ENCODE results near the gene ADPRHL1.
"Not testable (repeated sequence)": the region's sequence is repeated elsewhere in the genome, so short reads cannot be mapped to it uniquely, and the experiment has no call there.

The ADPRHL1 gene

DNA sequence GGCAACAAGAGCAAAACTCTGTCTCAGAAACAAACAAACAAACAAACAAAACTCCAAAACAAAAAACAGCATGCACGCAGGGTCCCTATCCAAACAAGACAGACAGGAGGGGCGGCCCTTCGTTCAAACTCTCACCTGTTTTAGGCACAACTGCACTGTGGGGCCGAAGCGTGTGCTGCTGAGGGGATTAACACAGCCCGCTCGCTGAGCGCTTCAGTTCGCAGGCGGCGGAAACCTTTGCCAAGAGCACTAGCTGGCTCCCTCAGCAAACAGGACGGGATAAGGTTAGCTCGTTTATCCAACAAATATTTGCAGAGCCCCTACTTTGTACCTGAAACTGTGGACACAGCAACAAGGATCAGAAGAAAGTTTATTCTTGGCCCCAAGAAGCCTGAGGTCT, 1.6 kb upstream of the ADPRHL1 start:
- DNase-seq (ENCODE audit: low read depth), result no peak

DNA sequence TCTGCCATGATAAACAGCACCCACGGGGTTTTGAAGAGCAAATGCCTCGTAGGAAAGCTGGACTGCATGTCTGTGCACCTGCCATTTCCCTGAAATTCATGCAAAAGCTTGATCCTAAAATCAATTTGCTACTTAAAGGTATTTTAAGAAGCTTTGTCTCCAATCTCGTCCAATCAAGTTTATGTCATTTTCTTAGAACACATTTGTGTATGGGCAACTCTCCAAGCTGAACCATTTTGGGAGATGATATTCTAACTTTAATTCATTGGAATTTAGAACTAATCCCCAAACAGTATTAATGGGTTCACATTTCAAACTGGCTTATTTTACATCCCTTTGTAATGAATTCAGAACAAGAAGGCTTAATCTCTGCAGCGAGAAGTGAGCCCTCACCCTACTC, 822 bp downstream of the ADPRHL1 start:
- no peak for DNase-seq (ENCODE audit: low read depth)

DNA sequence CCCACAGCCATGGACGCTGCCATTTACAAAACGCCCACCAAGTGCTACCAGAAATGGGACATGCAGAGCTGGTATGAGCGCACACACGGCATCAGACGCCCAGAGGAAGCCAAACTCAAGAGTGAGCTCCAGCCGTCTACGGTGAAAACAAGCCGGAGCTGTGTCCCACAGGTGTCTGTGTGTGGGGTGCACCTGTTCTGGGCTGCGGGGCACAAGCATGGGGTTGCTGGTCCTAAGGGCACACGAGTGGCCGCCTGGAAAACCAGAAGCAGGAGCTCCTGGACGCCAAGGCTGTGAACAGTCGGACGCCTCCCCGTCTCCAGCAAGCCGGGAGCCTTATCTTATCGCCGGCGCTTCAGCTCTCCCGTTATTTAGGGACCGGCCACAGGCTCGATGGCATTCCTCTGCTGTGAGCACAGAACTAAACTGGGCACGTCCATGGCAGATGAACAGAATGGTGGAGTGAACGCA, 1.3 kb downstream of the ADPRHL1 start:
- no peak for DNase-seq (ENCODE audit: low read depth)

DNA sequence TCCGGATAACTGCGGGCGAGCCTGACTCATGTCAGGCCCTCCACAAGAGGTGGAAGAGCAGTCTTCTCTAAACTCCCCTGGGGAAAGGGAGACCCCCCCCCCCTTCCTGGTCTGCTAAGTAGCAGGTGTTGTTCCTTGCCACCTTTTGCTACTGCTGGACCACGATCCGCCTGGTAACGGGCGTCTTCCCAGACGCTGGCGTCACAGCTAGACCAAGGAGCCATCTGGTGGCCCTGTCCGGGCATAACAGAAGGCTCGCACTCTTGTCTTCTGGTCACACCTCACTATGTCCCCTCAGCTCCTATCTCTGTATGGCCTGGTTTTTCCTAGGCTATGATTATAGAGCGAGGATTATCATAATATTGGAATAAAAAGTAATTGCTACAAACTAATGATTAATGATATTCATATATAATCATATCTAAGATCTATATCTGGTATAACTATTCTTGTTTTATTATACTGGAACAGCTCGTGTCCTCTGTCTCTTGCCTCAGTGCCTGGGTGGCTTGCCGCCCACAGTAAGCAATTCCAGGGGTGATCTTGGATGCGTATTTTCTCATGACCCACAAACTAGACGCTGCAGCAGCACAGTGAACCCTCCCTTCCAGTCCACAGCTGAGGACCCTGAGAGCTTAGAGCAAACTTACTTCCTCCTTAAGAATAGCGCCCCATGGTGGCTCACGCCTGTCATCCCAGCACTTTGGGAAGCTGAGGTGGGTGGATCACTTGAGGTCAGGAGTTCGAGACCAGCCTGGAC, 2.2 kb downstream of the ADPRHL1 start:
- DNase-seq (ENCODE audit: low read depth), result not testable (repeated sequence)

DNA sequence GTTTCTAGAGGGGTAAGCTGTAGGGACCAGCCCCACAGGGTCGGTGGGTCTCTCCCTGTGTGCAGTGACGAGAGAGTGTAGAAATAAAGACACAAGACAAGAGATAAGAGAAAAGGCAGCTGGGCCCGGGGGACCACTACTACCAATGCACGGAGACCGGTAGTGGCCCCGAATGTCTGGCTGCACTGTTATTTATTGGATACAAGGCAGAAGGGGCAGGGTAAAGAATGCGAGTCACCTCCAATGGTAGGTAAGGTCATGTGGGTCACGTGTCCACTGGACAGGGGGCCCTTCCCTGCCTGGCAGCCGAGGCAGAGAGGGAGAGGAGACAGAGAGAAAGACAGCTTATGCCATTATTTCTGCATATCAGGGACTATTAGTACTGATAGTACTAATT, 2.9 kb downstream of the ADPRHL1 start:
- DNase-seq (ENCODE audit: low read depth), result not testable (repeated sequence)

DNA sequence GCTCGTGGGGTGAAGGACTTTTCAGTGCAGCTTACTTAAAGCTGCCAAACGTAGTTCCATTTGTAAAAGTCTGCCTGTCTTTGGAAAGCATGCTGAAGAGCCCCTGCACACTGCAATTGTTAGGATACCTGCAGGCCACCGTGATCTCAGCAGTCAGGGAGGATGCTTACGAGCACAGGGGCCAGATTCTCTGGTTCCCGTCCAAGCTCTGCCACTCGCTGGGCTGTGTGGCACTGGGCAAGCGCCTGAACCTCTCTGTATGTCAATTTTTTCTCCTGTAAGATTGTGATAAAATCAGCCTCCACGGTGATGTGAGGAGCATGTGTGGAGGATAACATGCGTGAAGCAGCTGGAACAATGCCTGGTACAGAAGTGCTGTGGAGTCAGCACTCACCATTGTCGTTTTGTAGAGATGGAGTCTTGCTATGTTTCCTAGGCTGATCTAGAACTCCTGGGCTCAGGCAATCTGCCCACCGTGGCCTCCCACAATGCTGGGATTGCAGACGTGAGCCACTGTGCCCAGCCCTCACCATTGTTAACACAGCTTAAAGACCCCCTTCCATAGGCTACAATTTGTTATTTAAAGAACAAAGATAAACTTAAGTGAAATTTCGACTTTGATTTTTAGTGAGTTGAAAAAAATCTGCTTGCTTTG, 3.5 kb downstream of the ADPRHL1 start:
- no peak for DNase-seq (ENCODE audit: low read depth)

DNA sequence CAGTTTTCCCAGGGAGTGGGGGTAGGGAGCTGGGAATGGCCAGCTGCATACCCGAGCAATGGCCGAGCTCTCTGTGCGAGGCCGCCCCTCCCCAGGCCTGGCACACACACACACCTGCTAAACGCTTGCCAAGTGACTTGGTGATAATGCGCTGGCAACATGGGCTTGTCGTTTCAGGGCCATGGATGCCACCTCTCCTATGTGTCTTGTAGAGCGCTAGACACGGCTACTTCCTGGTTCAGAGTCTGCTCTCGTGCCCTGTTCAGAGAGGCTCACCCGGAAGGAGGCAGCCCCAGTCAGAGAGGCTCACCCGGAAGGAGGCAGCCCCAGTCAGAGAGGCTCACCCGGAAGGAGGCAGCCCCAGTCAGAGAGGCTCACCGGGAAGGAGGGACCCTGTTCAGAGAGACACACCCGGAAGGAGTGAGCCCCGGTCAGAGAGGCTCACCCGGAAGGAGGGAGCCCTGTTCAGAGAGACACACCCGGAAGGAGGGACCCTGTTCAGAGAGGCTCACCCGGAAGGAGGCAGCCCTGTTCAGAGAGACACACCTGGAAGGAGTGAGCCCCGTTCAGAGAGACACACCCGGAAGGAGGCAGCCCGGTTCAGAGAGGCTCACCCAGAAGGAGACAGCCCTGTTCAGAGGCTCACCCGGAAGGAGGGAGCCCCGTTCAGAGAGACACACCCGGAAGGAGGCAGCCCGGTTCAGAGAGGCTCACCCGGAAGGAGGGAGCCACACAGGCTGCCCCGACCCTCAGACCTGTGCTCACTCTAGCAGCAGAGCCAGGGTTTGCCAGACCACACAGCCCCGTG, 4.2 kb downstream of the ADPRHL1 start:
- no peak for DNase-seq (ENCODE audit: low read depth)

DNA sequence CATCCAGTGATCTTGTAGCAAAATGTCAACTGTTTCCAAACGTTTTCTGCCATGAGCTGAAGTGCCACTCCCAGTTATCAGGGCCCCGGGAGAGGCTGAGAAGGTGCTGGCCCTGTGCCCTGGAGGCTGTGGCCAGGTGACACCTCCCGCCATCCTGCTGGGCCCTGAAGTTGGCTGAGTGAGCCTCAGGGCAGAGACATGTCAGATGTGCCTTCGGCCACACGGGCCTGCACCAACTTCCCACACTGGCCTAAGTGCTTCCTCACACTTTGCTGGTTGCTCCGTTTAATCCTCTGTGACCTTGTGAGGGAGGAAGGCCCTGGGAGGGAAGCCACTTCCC, 4.8 kb downstream of the ADPRHL1 start:
- DNase-seq (ENCODE audit: low read depth), result no peak

DNA sequence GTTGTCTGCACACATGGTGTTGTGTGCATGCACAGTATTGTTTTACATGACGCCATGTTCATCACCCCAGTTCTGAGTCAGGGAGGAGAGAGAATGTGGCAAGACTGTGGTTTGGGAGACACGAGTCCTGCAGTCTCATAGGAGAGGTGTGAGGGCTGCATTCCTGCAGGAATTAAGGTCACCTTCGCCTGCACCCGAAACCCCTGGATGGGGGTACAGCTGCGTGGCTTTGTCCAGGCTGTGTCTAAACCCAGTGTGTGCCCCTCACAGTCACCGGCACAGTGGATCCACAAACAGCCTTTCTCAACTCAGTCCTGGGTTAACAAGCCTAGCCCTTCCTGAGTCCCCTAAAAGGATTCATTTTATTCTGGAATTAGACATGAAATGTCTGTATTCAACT, 5.7 kb downstream of the ADPRHL1 start:
- DNase-seq (ENCODE audit: low read depth), result no peak

DNA sequence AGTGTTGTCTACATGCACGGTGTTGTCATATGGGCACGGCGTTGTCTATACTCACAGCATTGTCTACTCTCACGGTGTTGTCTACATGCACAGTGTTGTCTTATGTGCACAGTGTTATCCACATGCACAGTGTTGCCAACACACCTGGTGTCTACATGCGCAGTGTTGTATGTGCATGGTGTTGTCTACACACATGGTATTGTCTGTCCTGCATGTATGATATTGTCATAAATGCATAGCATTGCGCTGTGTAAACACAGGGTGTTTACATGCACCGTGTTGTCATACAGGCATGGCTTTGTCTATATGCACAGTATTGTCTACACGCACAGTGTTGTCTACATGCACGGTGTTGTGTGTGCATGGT, 6.8 kb downstream of the ADPRHL1 start:
- no peak for DNase-seq (ENCODE audit: low read depth)

DNA sequence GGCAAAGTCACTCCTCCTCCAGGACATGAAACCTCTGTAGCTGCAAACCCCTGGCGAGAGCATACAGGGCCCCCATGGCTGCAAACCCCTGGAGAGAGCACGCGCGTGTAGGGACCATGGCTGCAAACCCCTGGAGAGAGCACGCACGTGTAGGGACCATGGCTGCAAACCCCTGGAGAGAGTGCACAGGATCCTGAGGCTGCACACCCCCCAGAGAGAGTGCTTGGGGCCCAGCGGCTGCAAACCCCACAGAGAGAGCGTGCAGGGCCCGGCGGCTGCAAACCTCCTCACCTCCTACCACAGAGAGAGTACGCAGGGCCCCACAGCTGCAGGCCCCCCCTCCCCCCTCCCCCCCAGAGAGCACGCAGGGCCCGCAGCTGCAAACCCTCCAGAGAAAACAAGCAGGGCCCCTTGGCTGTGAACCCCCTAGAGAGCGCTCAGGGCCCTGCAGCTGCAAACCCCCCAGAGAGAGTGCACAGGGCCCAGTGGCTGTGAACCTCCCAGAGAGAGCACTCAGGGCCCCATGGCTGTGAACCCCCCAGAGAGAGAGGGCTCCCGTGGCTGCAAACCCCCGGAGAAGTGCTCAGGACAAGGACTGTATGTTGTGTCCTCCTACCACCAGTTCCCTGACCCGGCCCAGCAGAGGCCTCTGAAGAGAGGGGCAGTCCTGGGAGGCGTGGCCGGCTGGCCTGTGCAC, 7.3 kb downstream of the ADPRHL1 start:
- DNase-seq (ENCODE audit: low read depth), result no peak

DNA sequence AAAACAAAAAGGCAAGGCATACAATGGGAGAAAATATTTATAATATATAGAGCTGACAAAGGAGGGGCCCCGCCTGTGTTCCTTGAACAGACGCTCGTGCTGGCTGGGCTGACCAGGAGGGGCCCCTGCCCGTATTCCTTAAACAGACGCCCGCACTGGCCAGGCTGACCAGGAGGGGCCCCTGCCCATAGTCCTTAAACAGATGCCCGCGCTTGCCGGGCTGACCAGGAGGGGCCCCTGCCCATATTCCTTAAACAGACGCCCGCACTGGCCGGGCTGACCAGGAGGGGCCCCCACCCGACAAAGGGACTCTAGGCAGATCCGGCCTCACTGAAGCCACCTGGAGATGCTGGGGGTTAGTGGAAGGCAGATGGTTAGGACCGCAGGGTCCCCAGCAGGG, 9.3 kb downstream of the ADPRHL1 start:
- DNase-seq (ENCODE audit: low read depth), result no peak

DNA sequence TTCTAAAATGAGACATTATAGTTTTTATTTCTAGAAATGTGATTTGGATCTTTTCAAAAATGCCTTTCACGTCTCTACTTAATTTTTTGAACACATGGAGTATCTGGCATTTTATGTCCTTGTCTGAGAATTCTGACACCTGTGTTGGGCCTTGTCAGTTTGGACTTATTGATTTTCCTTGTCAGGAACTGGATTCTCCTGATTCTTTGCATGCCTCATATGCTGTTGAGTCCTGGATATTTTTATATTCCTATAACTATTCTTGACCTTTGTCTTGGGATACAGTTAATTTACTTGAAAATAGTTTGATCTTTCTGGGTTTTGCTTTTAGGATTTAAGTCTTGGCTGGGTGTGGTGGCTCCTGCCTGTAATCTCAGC, 10.3 kb downstream of the ADPRHL1 start:
- DNase-seq (ENCODE audit: low read depth), result no peak

DNA sequence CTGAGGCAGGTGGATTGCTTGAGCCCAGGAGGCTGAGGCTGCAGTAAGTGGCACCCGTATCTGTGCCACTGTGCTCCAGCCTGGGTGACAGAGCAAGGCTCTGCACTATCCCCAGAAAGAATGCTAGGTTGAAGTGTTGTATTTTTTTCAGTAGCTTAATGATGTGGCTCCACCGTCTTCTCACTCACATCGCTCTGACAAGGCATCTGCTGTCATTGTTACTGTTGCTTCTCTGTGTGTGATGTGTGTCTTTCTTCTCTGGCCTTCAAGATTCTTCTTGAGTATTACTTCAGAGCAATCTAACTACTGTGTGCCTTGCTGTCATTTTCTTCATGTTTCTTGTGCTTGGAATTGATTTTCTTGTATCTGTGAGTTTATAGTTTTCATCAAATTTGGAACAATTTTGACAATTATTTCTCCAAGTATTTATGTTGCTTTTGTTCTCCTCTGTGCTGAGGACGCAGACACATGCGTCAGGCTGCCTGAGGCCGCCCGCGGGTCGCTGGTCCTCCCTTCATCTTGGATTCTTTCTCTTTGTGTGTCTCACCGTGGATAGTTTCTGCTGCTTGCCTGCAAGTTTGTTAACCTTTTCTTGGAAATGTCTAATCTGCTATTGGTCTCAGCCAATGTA, 10.8 kb downstream of the ADPRHL1 start:
- no peak for DNase-seq (ENCODE audit: low read depth)

DNA sequence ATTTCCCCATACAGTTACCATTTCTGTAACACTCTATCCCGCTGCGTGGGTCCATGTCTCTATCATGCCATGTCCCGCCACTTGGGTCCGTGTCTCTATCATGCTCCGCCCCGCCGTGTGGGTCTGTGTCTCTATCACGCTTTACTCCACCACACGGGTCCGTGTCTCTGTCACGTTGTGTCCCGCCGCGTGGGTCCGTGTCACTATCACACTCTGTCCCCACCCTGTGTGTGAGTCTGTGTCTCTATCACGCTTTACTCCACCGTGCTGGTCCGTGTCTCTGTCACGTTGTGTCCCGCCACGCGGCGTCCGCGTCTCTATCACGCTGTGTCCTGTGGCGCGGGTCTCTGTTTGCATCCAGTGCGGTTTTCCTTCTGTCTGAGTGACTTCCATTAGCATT, 11.6 kb downstream of the ADPRHL1 start:
- no peak for DNase-seq (ENCODE audit: low read depth)

DNA sequence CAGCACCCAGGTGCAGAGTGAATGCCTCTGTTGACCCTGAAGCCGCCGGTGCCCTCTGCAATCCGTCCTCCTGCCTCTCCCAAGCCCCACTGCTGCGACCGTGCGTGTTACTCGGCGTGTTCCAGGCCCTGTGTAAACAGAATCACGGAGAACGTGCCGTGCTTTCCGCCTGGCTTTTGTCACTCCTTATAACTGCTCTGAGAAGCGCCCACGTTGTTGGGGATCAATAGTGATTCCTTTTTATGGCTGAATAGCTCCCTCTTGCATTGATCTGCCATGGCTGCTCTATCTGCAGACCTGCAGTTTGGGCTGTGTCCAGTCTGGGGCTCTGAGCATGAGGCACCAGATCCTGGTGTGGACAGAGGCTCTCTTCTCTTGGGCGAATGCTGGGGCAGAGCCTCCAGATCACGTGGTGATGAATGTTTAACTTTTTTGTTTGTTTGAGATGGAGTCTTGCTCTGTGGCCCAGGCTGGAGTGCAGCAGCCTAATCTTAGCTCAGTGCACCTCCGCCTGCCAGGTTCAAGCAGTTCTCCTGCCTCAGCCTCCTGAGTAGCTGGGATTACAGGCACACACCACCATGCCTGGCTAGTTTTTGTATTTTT, 15.8 kb downstream of the ADPRHL1 start:
- no peak for DNase-seq (ENCODE audit: low read depth)

DNA sequence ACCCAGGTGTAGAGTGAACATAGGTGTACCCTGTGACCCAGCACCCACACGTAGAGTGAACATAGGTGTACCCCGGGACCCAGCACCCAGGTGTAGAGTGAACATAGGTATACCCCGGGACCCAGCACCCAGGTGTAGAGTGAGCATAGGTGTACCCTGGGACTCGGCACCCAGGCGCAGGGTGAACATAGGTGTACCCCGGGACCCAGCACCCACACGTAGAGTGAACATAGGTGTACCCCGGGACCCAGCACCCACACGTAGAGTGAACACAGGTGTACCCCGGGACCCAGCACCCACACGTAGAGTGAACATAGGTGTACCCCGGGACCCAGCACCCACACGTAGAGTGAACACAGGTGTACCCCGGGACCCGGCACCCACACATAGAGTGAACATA, 16.4 kb downstream of the ADPRHL1 start:
- DNase-seq (ENCODE audit: low read depth), result not testable (repeated sequence)

DNA sequence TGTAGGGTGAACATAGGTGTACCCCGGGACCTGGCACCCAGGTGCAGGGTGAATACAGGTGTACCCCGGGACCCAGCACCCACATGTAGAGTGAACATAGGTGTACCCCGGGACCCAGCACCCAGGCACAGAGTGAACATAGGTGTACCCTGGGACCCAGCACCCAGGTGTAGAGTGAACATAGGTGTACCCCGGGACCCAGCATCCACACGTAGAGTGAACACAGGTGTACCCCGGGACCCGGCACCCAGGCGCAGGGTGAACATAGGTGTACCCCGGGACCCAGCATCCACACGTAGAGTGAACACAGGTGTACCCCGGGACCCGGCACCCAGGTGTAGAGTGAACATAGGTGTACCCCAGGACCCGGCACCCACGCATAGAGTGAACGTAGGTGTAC, 17.4 kb downstream of the ADPRHL1 start:
- DNase-seq (ENCODE audit: low read depth), result not testable (repeated sequence)

DNA sequence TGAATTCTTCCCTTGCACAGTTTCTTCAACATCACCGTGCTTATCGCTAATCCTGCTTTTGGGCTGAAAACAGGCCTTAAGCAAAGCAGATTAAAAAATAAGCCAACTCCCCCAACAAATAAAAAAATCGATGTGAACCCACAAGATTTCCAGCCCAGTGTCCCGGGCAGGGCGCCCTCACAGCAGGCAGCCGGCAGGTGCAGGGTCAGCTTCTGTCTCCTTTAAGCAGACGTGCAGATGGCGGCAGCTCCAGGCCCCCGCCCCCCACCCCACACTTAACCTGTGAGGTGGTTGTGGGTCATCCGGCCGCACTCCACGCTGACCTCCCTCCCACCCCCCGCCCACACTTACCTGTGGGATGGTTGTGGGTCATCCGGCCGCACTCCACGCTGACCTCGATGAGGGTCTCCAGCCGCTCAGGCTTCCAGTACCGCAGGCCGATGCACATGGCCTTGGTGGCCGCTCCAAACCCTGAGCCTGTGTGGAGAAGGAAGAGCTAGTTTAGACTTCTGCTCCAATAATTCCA, 19.8 kb downstream of the ADPRHL1 start:
- DNase-seq (ENCODE audit: low read depth), result no peak

DNA sequence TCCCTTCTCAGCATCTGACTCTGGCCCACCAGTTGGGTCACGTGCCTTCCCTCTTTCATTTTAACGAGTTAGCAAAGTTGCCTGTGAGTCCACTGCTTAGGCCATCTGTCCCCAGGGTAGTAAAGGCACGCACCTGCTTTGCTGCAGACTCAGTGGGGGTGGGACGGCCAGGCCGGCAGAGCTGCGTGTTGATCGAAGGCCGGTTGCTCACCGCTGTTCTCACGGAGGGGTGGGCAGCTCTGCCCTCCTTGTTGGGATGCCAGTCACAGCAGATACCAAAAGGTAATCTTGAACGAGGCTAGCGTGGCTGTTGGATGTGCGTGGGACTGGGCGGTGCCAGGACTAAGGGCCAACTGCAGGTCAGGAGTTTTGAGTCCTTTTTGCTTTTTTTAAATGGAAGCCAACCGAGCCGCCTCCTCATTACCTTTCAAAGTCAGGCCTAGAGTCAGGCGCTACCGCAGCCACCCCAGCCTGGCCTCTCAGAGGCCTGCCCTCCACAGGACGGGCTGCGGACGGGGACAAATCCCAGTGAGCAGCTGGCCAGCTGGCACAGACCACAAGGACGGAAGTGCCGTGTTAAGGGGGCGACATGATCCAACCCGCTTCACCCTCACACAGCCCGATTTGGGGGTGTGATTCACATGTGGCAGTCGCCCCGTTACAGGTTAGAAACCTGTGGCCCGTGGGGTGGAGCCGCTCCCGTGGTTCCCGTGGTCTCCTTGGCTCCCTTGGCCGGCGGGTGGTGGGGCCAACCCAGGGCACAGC, 20.6 kb downstream of the ADPRHL1 start:
- DNase-seq (ENCODE audit: low read depth), result no peak

DNA sequence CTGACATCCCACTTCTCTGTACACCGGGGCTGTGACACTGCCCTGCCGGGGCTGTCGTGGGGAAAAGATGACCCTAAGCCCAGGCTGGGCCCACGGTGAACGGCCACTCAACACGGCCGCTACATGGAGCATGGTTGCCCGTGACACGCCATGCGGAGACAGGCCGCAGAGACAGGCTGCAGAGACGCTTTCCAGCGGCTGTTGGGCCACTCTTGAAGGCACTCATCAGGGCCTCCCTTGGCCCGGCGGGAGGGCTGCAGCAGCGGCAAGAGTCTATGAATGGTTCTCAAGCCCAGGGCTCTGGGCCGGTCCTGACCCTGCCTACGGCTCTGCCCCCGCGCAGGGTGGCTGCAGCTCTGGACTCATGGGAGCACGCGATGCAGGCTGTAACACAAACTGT, 22.1 kb downstream of the ADPRHL1 start:
- no peak for DNase-seq (ENCODE audit: low read depth)

Measured in fibroblast of the conjunctiva (primary cell).